Neural cell (in vitro differentiated cells): ENCODE data around the gene CCDC185. TPM values are rescaled to one million over a fixed set of nuclear protein-coding genes. Genes with fewer than 3 reads are reported as not detected.

Source experiments
- H2AFZ ChIP-seq: fragments of 200-600, 300-800 bp; sonication (generic), shearing (Covaris generic); 2 replicates; pipeline ENCODE4 v1.6.0; 2014; ENCODE audit warnings: low read depth, mild to moderate bottlenecking, antibody characterized with exemption, low read length, moderate library complexity
- H3F3A ChIP-seq: fragments of 200-600 bp; shearing (Covaris generic); 2 replicates; pipeline ENCODE4 v1.6.1; 2016; ENCODE audit warnings: mild to moderate bottlenecking, moderate library complexity, mixed read lengths, antibody characterized with exemption, low read length; ENCODE audit not compliant: insufficient read depth, poor library complexity, severe bottlenecking
- H3K27ac ChIP-seq: fragments of 200-600, 300-800 bp; sonication (generic), shearing (Covaris generic); 2 replicates; pipeline ENCODE4 v1.5.1; 2014; ENCODE audit warnings: mild to moderate bottlenecking, low read length, moderate library complexity
- H3K27me3 ChIP-seq: fragments of 300-800, 200-600 bp; sonication (generic), shearing (Covaris generic); 2 replicates; pipeline ENCODE4 v1.6.0; 2014; ENCODE audit warnings: mild to moderate bottlenecking, low read depth, low read length, moderate library complexity; ENCODE audit not compliant: insufficient read depth
- H3K36me3 ChIP-seq: fragments of 300-800, 200-600 bp; sonication (generic), shearing (Covaris generic); 2 replicates; pipeline ENCODE4 v1.5.1; 2014; ENCODE audit warnings: mild to moderate bottlenecking, antibody characterized with exemption, low read length, moderate library complexity; ENCODE audit not compliant: insufficient read depth
- H3K4me2 ChIP-seq: fragments of 300-800, 200-600 bp; sonication (generic), shearing (Covaris generic); 2 replicates; pipeline ENCODE4 v1.6.0; 2014; ENCODE audit warnings: mild to moderate bottlenecking, low read length
- H3K4me3 ChIP-seq: fragments of 300-800, 200-600 bp; sonication (generic), shearing (Covaris generic); 2 replicates; pipeline ENCODE4 v1.5.1; 2014; ENCODE audit warnings: mild to moderate bottlenecking, low read length, moderate library complexity
- H3K79me2 ChIP-seq: fragments of 200-600 bp; shearing (Covaris generic); replicated peaks from 2 replicates; pipeline ENCODE4 v1.6.0; 2014; ENCODE audit warnings: mild to moderate bottlenecking, low read length, moderate library complexity; ENCODE audit not compliant: insufficient read depth
- H3K9ac ChIP-seq: fragments of 300-800, 200-600 bp; sonication (generic), shearing (Covaris generic); 2 replicates; pipeline ENCODE4 v1.6.1; 2016; ENCODE audit warnings: mild to moderate bottlenecking, low read length, mixed read lengths
- H3K9me2 ChIP-seq: fragments of 200-600 bp; shearing (Covaris generic); 2 replicates; pipeline ENCODE4 v1.6.1; 2016; ENCODE audit warnings: mild to moderate bottlenecking, low read length, mixed read lengths; ENCODE audit not compliant: insufficient read depth
- H3K9me3 ChIP-seq: fragments of 200-600, 300-800 bp; sonication (generic), shearing (Covaris generic); 2 replicates; pipeline ENCODE4 v1.6.1; 2016; ENCODE audit warnings: mild to moderate bottlenecking, mixed run types, low read length, moderate library complexity, mixed read lengths
- H4K20me1 ChIP-seq: fragments of 200-600 bp; shearing (Covaris generic); 2 replicates; pipeline ENCODE4 v1.6.1; 2016; ENCODE audit warnings: mild to moderate bottlenecking, mixed run types; ENCODE audit not compliant: insufficient read depth
- EP300 ChIP-seq: fragments of 450-650 bp; conservative IDR thresholded peaks from 2 replicates; pipeline ENCODE4 v1.6.1; 2014; ENCODE audit warnings: antibody characterized with exemption, mild to moderate bottlenecking, moderate library complexity; ENCODE audit not compliant: poor library complexity, severe bottlenecking
- EZH2 ChIP-seq: fragments of 200-600, 300-800 bp; shearing (Covaris generic), sonication (generic); IDR thresholded peaks from 2 replicates; pipeline ENCODE4 v1.6.1; 2014; ENCODE audit warnings: antibody characterized with exemption, low read length, borderline replicate concordance, mild to moderate bottlenecking; ENCODE audit not compliant: insufficient read depth, poor library complexity, severe bottlenecking
- MXI1 ChIP-seq: fragments of 450-650 bp; conservative IDR thresholded peaks from 2 replicates; pipeline ENCODE4 v1.6.1; 2014; ENCODE audit warnings: antibody characterized with exemption, mild to moderate bottlenecking; ENCODE audit not compliant: poor library complexity, severe bottlenecking
- POLR2AphosphoS5 ChIP-seq: IDR thresholded peaks from 2 replicates; pipeline ENCODE4 v1.6.1; 2012
- RAD21 ChIP-seq: fragments of 450-650 bp; conservative IDR thresholded peaks from 2 replicates; pipeline ENCODE4 v1.6.1; 2014; ENCODE audit warnings: antibody characterized with exemption, mild to moderate bottlenecking, moderate library complexity
- SMC3 ChIP-seq: fragments of 450-650 bp; conservative IDR thresholded peaks from 2 replicates; pipeline ENCODE4 v1.6.1; 2014; ENCODE audit warnings: antibody characterized with exemption, mild to moderate bottlenecking, moderate library complexity; ENCODE audit not compliant: poor library complexity
- TAF1 ChIP-seq: IDR thresholded peaks from 2 replicates; pipeline ENCODE4 v1.6.1; 2012; ENCODE audit warnings: low read depth
- polyA plus RNA-seq: library from polyadenylated mRNA; depleted of rRNA; stranded (reverse); fragments of >200 nt; gene quantifications from 2 replicates; pipeline ENCODE4 v1.2.3, GENCODE V29; 2014
- TF ChIP-seq, protein P1 (sequence below): IDR thresholded peaks from 2 replicates; pipeline ENCODE4 v1.6.1; 2012; ENCODE audit warnings: borderline replicate concordance
- TF ChIP-seq, protein P2 (sequence below): fragments of 450-650 bp; IDR thresholded peaks from 2 replicates; pipeline ENCODE4 v1.5.1; 2014; ENCODE audit warnings: antibody characterized with exemption, mild to moderate bottlenecking, moderate library complexity; ENCODE audit not compliant: poor library complexity, severe bottlenecking

CCDC185 gene
- polyA plus RNA-seq, 1 donor from 2014 or later: not detected

DNA sequence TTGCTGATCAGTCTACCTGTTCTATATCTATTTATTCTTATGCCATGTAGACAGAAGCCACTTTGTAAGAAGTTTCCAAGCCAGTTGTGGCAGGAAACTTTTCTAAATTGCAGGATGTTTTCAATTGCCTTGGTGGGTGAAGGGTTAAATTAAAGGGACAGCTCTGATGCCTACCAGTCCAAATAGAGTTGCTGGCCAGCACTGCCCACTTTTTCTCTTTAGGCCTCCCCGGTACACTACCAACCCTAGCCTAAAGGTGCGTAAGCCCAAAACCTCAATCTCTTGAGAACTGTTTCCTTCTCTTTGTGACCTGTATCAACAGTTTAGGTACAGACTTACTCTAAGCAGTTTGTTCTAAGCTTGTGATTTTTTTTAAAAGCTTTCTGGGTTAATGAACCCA lies 44.8 kb upstream of the CCDC185 start:
- Histone ChIP-seq H3K27ac (no peak overlapping the region), H3K9me3 (no peaks in the 10 kb centered on the region), H3K79me2 (no peaks in the 10 kb centered on the region), H2AFZ (no peak overlapping the region), H4K20me1 (no peaks in the 10 kb centered on the region), H3K9me2 (no peaks in the 10 kb centered on the region), H3K4me2 (no peak overlapping the region), H3K36me3 (no peaks in the 10 kb centered on the region), H3K9ac (no peak overlapping the region), H3F3A (no peaks in the 10 kb centered on the region), H3K4me3 (no peak overlapping the region), H3K27me3 (no peaks in the 10 kb centered on the region)
- TF ChIP-seq, protein P1, sequence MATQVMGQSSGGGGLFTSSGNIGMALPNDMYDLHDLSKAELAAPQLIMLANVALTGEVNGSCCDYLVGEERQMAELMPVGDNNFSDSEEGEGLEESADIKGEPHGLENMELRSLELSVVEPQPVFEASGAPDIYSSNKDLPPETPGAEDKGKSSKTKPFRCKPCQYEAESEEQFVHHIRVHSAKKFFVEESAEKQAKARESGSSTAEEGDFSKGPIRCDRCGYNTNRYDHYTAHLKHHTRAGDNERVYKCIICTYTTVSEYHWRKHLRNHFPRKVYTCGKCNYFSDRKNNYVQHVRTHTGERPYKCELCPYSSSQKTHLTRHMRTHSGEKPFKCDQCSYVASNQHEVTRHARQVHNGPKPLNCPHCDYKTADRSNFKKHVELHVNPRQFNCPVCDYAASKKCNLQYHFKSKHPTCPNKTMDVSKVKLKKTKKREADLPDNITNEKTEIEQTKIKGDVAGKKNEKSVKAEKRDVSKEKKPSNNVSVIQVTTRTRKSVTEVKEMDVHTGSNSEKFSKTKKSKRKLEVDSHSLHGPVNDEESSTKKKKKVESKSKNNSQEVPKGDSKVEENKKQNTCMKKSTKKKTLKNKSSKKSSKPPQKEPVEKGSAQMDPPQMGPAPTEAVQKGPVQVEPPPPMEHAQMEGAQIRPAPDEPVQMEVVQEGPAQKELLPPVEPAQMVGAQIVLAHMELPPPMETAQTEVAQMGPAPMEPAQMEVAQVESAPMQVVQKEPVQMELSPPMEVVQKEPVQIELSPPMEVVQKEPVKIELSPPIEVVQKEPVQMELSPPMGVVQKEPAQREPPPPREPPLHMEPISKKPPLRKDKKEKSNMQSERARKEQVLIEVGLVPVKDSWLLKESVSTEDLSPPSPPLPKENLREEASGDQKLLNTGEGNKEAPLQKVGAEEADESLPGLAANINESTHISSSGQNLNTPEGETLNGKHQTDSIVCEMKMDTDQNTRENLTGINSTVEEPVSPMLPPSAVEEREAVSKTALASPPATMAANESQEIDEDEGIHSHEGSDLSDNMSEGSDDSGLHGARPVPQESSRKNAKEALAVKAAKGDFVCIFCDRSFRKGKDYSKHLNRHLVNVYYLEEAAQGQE: no peak
- TF ChIP-seq RAD21 (no peak), MXI1 (no peak), TAF1 (no peak), POLR2AphosphoS5 (no peak), SMC3 (no peak), EZH2 (no peak), EP300 (no peak)
- TF ChIP-seq, protein P2, sequence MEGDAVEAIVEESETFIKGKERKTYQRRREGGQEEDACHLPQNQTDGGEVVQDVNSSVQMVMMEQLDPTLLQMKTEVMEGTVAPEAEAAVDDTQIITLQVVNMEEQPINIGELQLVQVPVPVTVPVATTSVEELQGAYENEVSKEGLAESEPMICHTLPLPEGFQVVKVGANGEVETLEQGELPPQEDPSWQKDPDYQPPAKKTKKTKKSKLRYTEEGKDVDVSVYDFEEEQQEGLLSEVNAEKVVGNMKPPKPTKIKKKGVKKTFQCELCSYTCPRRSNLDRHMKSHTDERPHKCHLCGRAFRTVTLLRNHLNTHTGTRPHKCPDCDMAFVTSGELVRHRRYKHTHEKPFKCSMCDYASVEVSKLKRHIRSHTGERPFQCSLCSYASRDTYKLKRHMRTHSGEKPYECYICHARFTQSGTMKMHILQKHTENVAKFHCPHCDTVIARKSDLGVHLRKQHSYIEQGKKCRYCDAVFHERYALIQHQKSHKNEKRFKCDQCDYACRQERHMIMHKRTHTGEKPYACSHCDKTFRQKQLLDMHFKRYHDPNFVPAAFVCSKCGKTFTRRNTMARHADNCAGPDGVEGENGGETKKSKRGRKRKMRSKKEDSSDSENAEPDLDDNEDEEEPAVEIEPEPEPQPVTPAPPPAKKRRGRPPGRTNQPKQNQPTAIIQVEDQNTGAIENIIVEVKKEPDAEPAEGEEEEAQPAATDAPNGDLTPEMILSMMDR: no peak

DNA sequence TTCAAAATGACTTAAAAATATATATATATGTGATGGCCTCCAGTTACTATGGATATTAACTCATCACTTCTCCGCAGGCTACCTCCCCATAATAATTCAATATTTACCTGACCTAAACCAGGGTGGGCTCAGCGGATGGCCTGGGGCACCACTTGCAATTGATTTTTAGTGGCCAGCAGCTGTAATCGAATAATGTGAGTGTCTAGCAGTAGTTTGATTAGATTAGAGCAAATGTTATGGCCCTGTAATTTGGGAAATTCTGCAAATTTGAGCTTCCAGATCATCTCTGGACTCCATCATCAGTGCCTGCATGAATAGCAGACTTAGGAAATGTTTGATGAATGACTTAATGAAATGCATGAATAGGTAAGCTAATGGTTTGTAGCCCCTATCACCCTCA lies 44.0 kb upstream of the CCDC185 start:
- H3K79me2 ChIP-seq: no peaks in the 10 kb centered on the region

More for the DNA sequence above, 44.0 kb upstream of the CCDC185 start:
- no peaks in the 10 kb centered on the region for H3F3A ChIP-seq
- TF ChIP-seq RAD21 (no peak), TAF1 (no peak), EZH2 (no peak), POLR2AphosphoS5 (no peak)
- TF ChIP-seq, protein P1: no peak
- TF ChIP-seq, protein P2: no peak
- H3K9ac ChIP-seq: no peak overlapping the region
- H2AFZ ChIP-seq: no peak overlapping the region
- H3K9me2 ChIP-seq: no peaks in the 10 kb centered on the region
- H3K27ac ChIP-seq: no peak overlapping the region
- H3K4me3 ChIP-seq: no peak overlapping the region
- no peaks in the 10 kb centered on the region for H3K27me3 ChIP-seq
- no peak overlapping the region for H3K4me2 ChIP-seq
- no peaks in the 10 kb centered on the region for H3K9me3 ChIP-seq
- no peaks in the 10 kb centered on the region for H4K20me1 ChIP-seq
- no peaks in the 10 kb centered on the region for H3K36me3 ChIP-seq
